Body of pancreas (tissue), 4 donors: Measurements from ENCODE around the gene HTRA2. TPM values are rescaled to one million over a fixed set of nuclear protein-coding genes. Genes with fewer than 3 reads are reported as not detected.

Source experiments
- ATAC-seq: fragments of 150-250 bp; one replicate; pipeline ENCODE4 v1.9.1; 2016
- DNase-seq, 4 donors: peaks; one replicate each; pipeline ENCODE4 v3.0.0-alpha.2; 2019
- H3K27ac ChIP-seq, 4 donors: fragments of 200-600 bp; sonication (generic); 1 replicate in 3 of 4; 2 replicates in 1 of 4; pipeline versions ENCODE4 v1.5.1 to v1.6.1; 2016 to 2019; ENCODE audit warnings: mild to moderate bottlenecking in 1 of 4, mixed read lengths in 1 of 4, moderate library complexity in 1 of 4
- H3K27me3 ChIP-seq, 2 donors: fragments of 200-600 bp; sonication (generic); one replicate each; pipeline ENCODE4 v1.6.0; 2016; ENCODE audit warnings: mild to moderate bottlenecking in 1 of 2
- H3K36me3 ChIP-seq, 2 donors: fragments of 200-600 bp; sonication (generic); replicated peaks in 1 of 2; 2 replicates each; pipeline ENCODE4 v1.5.1; 2016; ENCODE audit warnings: low read depth in 2 of 2; ENCODE audit not compliant: insufficient read depth in 1 of 2
- H3K4me1 ChIP-seq: fragments of 200-600 bp; sonication (generic); one replicate; pipeline ENCODE4 v1.6.0; 2016
- H3K4me3 ChIP-seq, 2 donors: fragments of 200-600 bp; sonication (generic); 1 replicate in 1 of 2; 2 replicates in 1 of 2; pipeline ENCODE4 v1.5.1; 2016 to 2019
- H3K9me3 ChIP-seq, 3 donors: fragments of 200-600 bp; sonication (generic); 1 replicate in 2 of 3; 2 replicates in 1 of 3; pipeline ENCODE4 v1.5.1; 2016
- POLR2A ChIP-seq, 3 donors: fragments of 450-650 bp; IDR thresholded peaks; one replicate each; pipeline ENCODE4 v1.6.1; 2016; ENCODE audit warnings: antibody characterized with exemption in 3 of 3, mild to moderate bottlenecking in 2 of 3
- WGBS, 2 donors: methylation state at CpG; one replicate each; pipeline ENCODE4 v1.1.5; 2017; 5-methylcytosine and 5-hydroxymethylcytosine counted together
- intact Hi-C: fragments of 100-400 bp; cut with DNase I; formaldehyde crosslinking; loops from one replicate; pipeline ENCODE4 v1.15.1; 2023
- total RNA-seq, 2 donors: library from RNA; depleted of rRNA; stranded (reverse); fragments of >200 nt; gene quantifications; one replicate each; pipeline ENCODE4 v1.1.0, GENCODE V29; 2016
- TF ChIP-seq, protein P1 (sequence below), 7 experiments: fragments of 450-650 bp in 4 of 7; fragments of 200-600 bp in 3 of 7; sonication (generic) in 3 of 7; IDR thresholded peaks; one replicate each; pipeline ENCODE4 v1.5.1; 2016 to 2019; ENCODE audit warnings: antibody characterized with exemption in 7 of 7

The HTRA2 gene
- total RNA-seq, 2 donors from 2014 or later, result 14.3 to 14.5 TPM

DNA sequence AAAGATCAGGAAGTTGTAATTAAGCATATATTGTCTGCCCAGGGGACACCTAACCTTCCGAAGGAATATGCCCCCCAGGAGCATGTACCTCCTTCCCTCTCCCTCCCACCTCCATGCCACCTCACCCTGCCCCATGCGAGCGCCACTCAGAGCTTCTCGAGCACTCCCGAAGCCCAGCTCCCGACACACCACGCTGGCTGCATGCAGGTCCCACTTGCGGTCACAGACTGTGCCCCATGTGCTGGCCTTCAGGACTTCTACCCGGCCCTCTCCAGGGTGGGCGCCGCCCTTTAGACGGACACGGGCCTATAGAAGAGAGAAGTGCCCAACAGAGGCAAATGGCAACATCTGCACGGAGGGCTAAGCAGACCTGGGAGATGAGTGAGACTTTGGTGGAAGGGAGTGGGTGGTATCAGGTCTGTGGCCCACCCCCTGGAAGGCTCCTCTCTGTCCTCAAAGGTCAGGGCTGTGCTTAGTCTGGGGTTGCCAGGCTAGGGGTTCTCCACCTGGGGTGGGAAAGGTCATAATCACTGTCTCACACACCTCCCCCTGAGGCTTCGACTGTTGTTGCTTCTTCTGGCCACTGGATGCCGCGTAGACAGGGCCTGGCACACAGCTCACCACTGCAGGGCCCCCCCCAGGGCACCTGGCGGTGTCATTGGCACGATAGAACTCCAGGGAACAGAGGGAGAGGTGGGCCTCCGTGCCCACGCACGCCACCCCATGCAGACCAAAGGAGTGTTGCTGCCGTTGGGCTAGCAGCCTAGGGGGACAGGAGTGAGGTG is 6.6 kb downstream of the HTRA2 start:
- H3K27me3 ChIP-seq, result no peaks in the 10 kb centered on the region
- H3K4me1 ChIP-seq, result peaks cover under 1% of the 10 kb centered on the region
- H3K27ac ChIP-seq, result no peak overlapping the region
- 72 to 73% methylated on average over 21 to 23 of the region's 23 CpGs for WGBS, 2 donors
- ATAC-seq, result no peak
- no peaks in the 10 kb centered on the region for H3K36me3 ChIP-seq
- H3K9me3 ChIP-seq, result no peaks in the 10 kb centered on the region
- no peak for TF ChIP-seq POLR2A (IDR thresholded peaks at IDR 0.05)
- TF ChIP-seq, protein P1, sequence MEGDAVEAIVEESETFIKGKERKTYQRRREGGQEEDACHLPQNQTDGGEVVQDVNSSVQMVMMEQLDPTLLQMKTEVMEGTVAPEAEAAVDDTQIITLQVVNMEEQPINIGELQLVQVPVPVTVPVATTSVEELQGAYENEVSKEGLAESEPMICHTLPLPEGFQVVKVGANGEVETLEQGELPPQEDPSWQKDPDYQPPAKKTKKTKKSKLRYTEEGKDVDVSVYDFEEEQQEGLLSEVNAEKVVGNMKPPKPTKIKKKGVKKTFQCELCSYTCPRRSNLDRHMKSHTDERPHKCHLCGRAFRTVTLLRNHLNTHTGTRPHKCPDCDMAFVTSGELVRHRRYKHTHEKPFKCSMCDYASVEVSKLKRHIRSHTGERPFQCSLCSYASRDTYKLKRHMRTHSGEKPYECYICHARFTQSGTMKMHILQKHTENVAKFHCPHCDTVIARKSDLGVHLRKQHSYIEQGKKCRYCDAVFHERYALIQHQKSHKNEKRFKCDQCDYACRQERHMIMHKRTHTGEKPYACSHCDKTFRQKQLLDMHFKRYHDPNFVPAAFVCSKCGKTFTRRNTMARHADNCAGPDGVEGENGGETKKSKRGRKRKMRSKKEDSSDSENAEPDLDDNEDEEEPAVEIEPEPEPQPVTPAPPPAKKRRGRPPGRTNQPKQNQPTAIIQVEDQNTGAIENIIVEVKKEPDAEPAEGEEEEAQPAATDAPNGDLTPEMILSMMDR (IDR thresholded peaks at IDR 0.05), result no peak
- DNase-seq, result no peak
- intact Hi-C loops, result no loop called here
- H3K4me3 ChIP-seq, result no peak overlapping the region

- H3K27ac ChIP-seq, result no peak overlapping the region
- H3K27me3 ChIP-seq, result no peaks in the 10 kb centered on the region
- TF ChIP-seq, protein P1 (IDR thresholded peaks at IDR 0.05), result no peak
- TF ChIP-seq POLR2A (IDR thresholded peaks at IDR 0.05), result no peak
- WGBS, 2 donors, result 38 to 48% methylated on average over 4 of the region's 4 CpGs
- H3K4me1 ChIP-seq, result no peaks in the 10 kb centered on the region
- H3K36me3 ChIP-seq, result no peaks in the 10 kb centered on the region
- no peaks in the 10 kb centered on the region for H3K9me3 ChIP-seq
- no peak overlapping the region for H3K4me3 ChIP-seq
- intact Hi-C loops, result no loop called here
- ATAC-seq (no peak), DNase-seq (no peak)
These were observed 7.4 kb downstream of the HTRA2 start for GRCh38 chr2:74537140-74537539.

GRCh38 chr2:74538881-74539339 is 9.2 kb downstream of the HTRA2 start:
- Histone ChIP-seq H3K9me3 (no peaks in the 10 kb centered on the region), H3K27ac (no peak overlapping the region), H3K4me3 (no peak overlapping the region), H3K4me1 (no peaks in the 10 kb centered on the region), H3K36me3 (no peaks in the 10 kb centered on the region), H3K27me3 (no peaks in the 10 kb centered on the region)
- DNase-seq, result no peak
- no peak for ATAC-seq
- intact Hi-C loops, result no loop called here
- 48 to 53% methylated on average over 7 of the region's 7 CpGs for WGBS, 2 donors
- TF ChIP-seq, protein P1 (IDR thresholded peaks at IDR 0.05), result no peak
- no peak for TF ChIP-seq POLR2A (IDR thresholded peaks at IDR 0.05)

GRCh38 chr2:74540291-74540690 is 10.6 kb downstream of the HTRA2 start:
- H3K9me3 ChIP-seq, result no peaks in the 10 kb centered on the region
- DNase-seq, result no peak
- no peaks in the 10 kb centered on the region for H3K36me3 ChIP-seq
- TF ChIP-seq, protein P1 (IDR thresholded peaks at IDR 0.05), result no peak
- TF ChIP-seq POLR2A (IDR thresholded peaks at IDR 0.05), result no peak
- no peaks in the 10 kb centered on the region for H3K27me3 ChIP-seq
- H3K4me3 ChIP-seq, result no peak overlapping the region
- peak; percentile 24 for ATAC-seq
- no peaks in the 10 kb centered on the region for H3K4me1 ChIP-seq
- H3K27ac ChIP-seq, result no peak overlapping the region
- intact Hi-C loops, result no loop called here
- 49 to 64% methylated on average over 5 of the region's 5 CpGs for WGBS, 2 donors

GRCh38 chr2:74542978-74543377 is 13.2 kb downstream of the HTRA2 start:
- intact Hi-C loops, result no loop called here
- Histone ChIP-seq H3K4me3 (no peak overlapping the region), H3K27me3 (no peaks in the 10 kb centered on the region), H3K9me3 (no peaks in the 10 kb centered on the region), H3K36me3 (no peaks in the 10 kb centered on the region), H3K4me1 (peaks cover under 1% of the 10 kb centered on the region), H3K27ac (no peak overlapping the region)
- no peak for TF ChIP-seq POLR2A (IDR thresholded peaks at IDR 0.05)
- TF ChIP-seq, protein P1 (IDR thresholded peaks at IDR 0.05), result no peak
- ATAC-seq (no peak), DNase-seq (no peak)
- WGBS, 2 donors, result 64 to 70% methylated on average over 1 of the region's 1 CpG
